GM19452 (cell line): ENCODE data around the gene ZNF300.
"Not testable (repeated sequence)": the region's sequence is repeated elsewhere in the genome, so short reads cannot be mapped to it uniquely, and the experiment has no call there.

Experiments used
- ATAC-seq: cut with Tn5 transposase; IDR thresholded peaks from one replicate; pipeline ENCODE4 v1.9.1; 2021; ENCODE audit not compliant: unreplicated experiment

The ZNF300 gene

GRCh38 chr5:150846308-150846653 is 58.5 kb downstream of the ZNF300 start, which contains the start of gene IRGM:
Gene IRGM (plus strand): TSS chr5:150846521. CDS start chr5:150848124, 1,603 bp downstream.
- ATAC-seq: not testable (repeated sequence)

- not testable (repeated sequence) for ATAC-seq
These were observed 59.5 kb downstream of the ZNF300 start for GRCh38 chr5:150845185-150845859.
